SH-SY5Y (cell line): ENCODE measurements around the gene DENND10.

ENCODE experiments used
- GATA2 ChIP-seq: IDR thresholded peaks from 2 replicates; pipeline ENCODE4 v1.6.1; 2011; ENCODE audit warnings: mild to moderate bottlenecking, low read depth, low read length
- GATA3 ChIP-seq: IDR thresholded peaks from 2 replicates; pipeline ENCODE4 v1.6.1; 2011; ENCODE audit warnings: low read depth, mild to moderate bottlenecking, low read length, moderate library complexity

DNA sequence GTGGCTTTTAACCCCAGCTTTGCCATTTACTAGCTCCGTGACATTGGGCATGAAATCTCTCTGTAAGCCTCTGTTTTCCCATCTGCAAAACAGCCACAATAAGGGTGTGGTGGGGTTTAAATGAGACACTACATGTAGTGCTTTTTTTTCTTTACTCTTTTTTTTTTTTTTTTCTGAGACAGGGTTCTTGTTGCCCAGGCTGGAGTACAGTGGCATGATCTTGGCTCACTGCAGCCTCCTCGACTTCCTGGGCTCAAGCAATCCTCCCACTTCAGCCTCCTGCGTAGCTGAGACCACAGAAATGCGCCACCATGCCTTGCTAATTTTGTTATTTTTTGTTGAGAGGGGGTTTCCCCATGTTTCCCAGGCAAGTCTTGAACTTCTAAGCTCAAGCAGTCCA lies 8.3 kb upstream of the DENND10 start:
- no peak for TF ChIP-seq GATA2
- TF ChIP-seq GATA3, result no peak
